HG03558 (cell line): ENCODE results near the gene HEXD.

Experiments
- ATAC-seq: cut with Tn5 transposase; IDR thresholded peaks from one replicate; pipeline ENCODE4 v1.9.1; 2021; ENCODE audit warnings: moderate number of reproducible peaks; ENCODE audit not compliant: unreplicated experiment; ENCODE audit errors: extremely low read depth

The HEXD gene

DNA sequence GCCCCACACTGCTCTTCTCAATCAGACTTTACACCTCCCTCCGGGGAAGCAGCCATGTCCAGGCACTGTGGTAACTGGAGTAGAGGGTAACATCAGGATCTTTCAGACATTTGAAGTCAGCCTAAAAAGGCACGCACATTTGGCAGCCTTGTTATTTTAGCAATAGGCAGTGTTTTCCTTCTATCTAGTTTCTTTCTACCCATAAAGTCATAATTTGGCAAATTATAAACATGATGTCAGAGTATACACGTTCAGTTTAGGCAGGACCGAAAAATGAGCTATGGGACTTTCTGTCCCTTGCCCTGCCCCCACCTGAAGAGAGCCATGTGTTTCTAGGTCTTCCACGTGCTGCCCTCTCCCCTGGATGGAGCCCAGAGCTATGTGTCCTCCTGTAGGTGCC is 61.5 kb downstream of the HEXD start:
- no peak for ATAC-seq

DNA sequence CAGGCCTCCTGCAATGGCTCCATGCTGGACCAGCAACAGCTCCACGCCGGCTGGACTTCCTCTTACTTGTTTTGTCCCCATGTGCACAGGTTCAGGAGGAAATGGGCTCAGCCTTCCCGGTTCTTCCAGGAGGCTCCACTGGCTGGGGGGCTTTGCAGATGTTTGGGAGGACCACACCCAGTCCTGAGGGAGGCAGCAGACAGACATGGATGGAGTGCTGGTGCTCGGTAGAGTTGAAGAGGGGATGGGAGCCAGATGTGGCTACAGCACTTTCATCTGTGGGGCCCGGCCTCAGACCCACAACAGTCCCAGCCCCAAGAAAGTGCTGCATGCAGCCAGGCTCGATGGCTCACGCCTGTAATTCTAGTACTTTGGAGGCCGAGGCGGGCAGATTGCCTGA is 62.2 kb downstream of the HEXD start:
- no peak for ATAC-seq

DNA sequence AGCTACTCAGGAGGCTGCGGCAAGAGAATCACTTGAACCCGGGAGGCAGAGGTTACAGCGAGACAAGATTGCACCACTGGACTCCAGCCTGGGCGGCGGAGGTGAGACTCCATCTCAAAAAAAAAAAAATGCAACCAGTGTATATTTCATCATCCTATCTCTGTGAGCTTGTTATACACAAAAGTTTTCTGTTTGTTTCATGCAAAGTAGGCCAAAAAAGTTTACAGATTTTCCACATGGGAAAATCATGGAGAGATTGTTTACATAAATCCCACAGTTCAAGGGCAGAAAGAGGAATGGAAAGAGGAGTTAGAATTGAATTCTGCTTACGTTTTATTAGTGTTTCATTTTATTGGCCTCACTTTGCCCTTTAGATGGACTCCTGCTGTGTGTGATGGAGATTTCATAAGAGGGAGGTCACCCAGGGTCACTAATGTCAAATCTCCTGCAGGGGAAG is 65.1 kb downstream of the HEXD start:
- no peak for ATAC-seq

DNA sequence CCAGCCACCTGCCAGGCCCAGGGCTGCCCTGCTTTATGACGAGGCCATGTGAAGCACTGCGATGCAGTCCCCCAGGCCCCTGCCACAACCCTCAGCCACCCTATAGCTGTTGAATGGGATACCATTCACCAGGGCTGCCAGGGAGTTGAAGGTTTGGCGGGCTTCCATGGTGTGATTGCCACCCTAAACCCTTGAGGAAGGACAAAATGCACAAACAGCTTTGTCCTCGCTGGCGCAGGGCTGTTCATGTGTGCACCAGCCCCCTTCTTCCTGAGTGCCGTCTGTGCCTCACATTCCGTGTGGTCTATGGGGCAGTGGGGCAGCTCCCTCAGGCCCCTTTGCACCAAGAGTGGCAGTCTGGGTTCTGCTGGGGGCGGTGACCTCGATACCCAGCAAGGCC is 65.7 kb downstream of the HEXD start:
- ATAC-seq = no peak

DNA sequence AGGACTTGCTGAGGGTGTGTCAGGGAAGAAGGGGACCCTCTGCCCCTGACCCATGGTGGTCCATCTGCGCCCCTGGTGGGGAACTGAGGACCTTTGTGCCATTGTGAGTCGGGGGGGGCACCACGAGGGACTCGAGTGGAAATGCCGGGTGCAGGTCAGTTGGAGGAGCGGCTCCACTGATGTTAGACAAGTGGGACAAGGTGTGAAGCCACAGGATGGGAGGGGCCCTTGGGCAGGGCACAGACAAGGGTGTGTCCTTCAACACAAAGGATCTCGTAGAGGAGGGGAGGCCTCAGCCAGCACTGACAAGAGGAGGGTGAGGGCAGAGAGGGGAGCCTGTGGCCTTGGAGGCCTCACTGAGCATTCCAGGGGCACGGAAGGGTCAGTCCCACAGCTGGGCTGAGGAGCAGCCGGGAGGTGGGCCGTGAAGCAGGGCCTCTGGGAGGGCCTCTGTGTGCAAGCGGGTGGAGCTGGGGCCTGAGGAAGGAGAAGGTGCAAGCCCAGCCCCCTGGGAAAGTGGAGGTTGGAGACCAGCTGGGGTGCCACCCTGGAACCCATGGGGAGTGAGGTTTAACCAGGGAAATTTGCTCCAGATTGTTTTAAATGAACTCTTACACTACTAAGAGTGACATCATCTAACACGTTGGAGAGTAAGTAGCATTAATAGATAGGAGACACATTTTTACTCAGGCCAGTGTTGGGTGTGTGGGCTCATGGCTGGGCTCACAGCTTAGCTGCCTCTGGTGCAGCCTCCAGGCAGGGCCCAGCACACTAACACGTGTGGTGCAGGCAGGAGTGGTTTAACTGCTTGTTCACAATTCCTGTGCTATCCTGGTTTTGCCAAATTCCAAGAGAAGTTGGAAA is 68.3 kb downstream of the HEXD start:
- ATAC-seq = no peak

DNA sequence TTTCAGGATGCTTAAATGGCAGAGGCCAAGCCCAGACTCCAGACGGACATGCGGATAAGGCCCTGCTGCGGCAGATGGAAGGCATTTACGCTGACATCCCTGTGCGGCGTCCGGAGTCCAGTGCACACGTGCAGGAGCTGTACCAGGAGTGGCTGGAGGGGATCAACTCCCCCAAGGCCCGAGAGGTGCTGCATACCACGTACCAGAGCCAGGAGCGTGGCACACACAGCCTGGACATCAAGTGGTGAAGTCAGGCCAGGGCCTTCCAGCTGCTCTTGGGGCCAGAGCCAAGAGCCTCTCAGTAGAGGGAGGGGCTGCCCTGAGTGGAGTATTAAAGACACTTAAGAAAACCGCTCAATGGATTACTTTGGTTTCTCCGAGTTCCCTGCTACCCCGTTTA is 69.8 kb downstream of the HEXD start:
- no peak for ATAC-seq

DNA sequence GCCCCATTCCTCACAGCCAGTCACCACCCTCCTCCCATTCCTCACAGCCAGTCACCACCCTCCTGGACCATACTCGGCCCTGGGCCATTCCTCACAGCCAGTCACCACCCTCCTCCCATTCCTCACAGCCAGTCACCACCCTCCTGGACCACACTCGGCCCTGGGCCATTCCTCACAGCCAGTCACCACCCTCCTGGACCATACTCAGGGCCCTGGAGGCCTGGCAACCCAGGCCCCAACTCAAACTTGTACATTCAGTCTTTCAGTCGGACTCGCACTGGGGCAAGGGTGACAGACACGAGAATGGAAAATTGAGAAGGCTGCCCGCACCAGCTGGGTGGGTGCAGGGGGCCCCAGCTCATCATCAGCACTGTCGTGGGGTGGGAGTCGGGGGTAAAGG is 71.0 kb downstream of the HEXD start:
- no peak for ATAC-seq

DNA sequence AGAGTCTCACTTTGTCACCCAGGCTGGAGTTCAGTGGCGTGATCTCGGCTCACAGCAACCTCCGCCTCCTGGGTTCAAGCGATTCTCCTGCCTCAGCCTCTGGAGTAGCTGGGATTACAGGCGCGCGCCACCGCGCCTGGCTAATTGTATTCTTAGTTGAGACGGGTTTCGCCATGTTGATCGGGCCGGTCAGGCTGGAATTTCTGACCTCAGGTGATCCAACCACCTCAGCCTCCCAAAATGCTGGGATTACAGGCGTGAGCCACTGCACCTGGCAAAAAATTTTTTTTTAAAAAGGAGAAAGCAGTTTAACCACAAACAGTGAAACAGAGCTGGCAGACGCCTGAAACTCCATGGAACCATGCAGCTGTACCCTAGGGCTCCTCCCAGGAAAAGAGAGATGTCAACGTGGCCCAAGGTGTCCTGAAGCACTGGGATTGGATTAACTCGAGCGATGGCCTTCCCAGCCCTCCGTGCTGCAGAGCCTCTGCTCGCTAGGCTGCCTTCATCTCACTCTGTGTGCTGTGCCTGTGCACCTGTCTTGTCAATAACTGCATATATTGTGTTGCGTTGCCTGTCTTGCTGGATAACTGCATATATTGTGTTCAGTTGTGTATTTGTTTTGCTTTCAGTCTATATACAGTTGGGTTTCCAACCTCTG is 71.8 kb downstream of the HEXD start:
- no peak for ATAC-seq

DNA sequence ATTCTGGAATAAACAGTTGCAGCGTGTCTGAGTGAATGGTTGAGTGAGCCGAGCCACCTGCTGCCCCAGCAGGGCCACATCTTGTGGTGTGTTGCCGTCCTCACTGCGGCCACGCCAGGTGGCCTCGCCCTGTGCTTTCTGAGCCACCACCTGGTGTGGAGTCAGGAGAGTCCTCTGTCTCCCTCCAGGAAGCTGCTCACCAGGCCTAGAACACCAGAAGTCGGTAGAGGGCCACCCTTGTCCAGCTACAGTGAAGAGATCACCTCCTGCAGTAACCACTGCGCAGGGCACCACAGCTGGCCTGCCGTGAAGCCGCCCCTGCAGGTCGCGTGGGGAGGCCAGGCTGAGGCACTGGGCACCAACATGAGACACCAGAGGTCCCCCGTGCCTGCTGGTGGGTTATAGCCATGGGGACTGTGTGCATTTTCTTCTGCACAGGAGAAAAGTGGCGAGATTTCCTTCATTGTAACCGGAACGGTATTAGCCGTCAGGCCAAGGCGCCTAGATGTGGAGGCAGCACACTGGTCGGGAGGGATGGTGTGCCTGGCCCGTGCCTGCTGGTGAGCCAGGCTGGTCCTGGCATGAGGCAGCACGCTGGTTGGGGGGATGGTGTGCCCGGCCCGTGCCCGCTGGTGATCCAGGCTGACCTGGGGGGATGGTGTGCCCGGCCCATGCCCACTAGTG is 72.5 kb downstream of the HEXD start:
- no peak for ATAC-seq

DNA sequence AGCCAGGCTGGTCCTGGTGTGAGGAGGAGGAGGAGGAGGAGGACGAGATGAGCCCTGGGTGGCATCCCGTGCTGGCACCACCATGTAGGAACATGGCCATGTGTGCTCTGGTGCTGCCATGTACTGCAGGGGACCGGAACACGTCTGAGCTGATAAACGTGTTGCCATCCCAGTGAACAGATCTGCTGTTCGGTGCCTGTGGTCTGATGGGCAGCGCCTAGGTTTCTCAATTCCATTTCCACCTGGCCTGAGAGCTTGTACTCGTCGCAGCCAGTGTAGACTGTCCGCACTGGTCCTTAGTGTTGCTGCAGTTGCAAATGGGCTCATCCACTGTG is 73.0 kb downstream of the HEXD start:
- ATAC-seq = no peak

DNA sequence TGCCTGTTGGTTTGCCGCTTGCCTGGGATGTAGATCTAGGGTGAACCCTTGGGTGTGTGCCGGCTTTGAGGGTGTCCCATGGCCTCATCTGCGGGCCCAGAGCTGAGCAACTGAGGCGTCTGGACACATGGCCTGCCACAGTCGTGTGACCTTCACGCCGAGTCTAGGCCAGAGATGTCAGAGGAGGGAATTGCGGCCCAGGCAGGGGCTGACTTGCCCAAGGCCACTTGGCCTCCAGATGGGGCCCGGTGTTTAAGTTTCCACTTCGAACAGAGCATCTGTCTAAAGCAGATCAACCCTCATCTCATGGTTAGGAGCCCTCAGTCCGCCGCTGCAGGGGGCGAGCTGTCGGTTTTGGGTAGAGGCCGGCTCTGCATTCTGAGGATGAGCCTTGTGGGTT is 73.4 kb downstream of the HEXD start:
- no peak for ATAC-seq
